GM23338 (cell line): Measurements from ENCODE around the gene GCNT1. TPM values are rescaled to one million over a fixed set of nuclear protein-coding genes. Genes with fewer than 3 reads are reported as not detected.

ENCODE experiments used
- ATAC-seq: fragments of 200-7000 bp; cut with Tn5 transposase; 3 replicates; pipeline ENCODE4 v1.9.1; 2020
- DNase-seq: peaks from one replicate; pipeline ENCODE4 v3.0.0-alpha.2; 2015; ENCODE audit warnings: low spot score
- H2AFZ ChIP-seq: fragments of 200-600 bp; sonication (generic); 2 replicates; pipeline ENCODE4 v1.8.0; 2016; ENCODE audit warnings: antibody characterized with exemption, mild to moderate bottlenecking, moderate library complexity
- H3F3A ChIP-seq: fragments of 200-600 bp; sonication (generic); replicated peaks from 2 replicates; pipeline ENCODE4 v1.8.0; 2017; ENCODE audit warnings: antibody characterized with exemption, mixed run types, low read depth
- H3K27ac ChIP-seq: fragments of 200-600 bp; sonication (generic); 2 replicates; pipeline ENCODE4 v1.6.1; 2016; ENCODE audit warnings: low read depth
- H3K27me3 ChIP-seq: fragments of 200-600 bp; sonication (generic); 2 replicates; pipeline ENCODE4 v1.8.0; 2016; ENCODE audit warnings: mild to moderate bottlenecking, mixed run types, moderate library complexity; ENCODE audit not compliant: insufficient read depth
- H3K36me3 ChIP-seq: fragments of 200-600 bp; sonication (generic); 2 replicates; pipeline ENCODE4 v1.8.0; 2016; ENCODE audit warnings: mild to moderate bottlenecking; ENCODE audit not compliant: insufficient read depth
- H3K4me1 ChIP-seq: fragments of 200-600 bp; sonication (generic); 2 replicates; pipeline ENCODE4 v1.8.0; 2016; ENCODE audit warnings: mild to moderate bottlenecking, moderate library complexity; ENCODE audit not compliant: insufficient read depth
- H3K4me2 ChIP-seq: fragments of 200-600 bp; sonication (generic); 2 replicates; pipeline ENCODE4 v1.7.1; 2017; ENCODE audit warnings: mixed run types
- H3K4me3 ChIP-seq: fragments of 200-600 bp; sonication (generic); 2 replicates; pipeline ENCODE4 v1.6.1; 2016; ENCODE audit warnings: mixed run types
- H3K79me2 ChIP-seq: fragments of 200-600 bp; sonication (generic); replicated peaks from 2 replicates; pipeline ENCODE4 v1.8.0; 2017; ENCODE audit warnings: mild to moderate bottlenecking; ENCODE audit not compliant: insufficient read depth
- H3K9me2 ChIP-seq: fragments of 200-600 bp; sonication (generic); 2 replicates; pipeline ENCODE4 v1.8.0; 2017; ENCODE audit not compliant: insufficient read depth
- H4K20me1 ChIP-seq: fragments of 200-600 bp; sonication (generic); replicated peaks from 2 replicates; pipeline ENCODE4 v1.8.0; 2017; ENCODE audit warnings: mild to moderate bottlenecking; ENCODE audit not compliant: insufficient read depth
- H3K27ac Mint-ChIP-seq: 2 replicates; pipeline ENCODE4 v1.8.0; 2020; ENCODE audit warnings: inconsistent platforms, mild to moderate bottlenecking, moderate library complexity, mixed read lengths
- H3K27me3 Mint-ChIP-seq: 3 replicates; pipeline ENCODE4 v1.8.0; 2022; ENCODE audit warnings: low read depth, mild to moderate bottlenecking, moderate library complexity, mixed read lengths, inconsistent platforms; ENCODE audit not compliant: insufficient read depth, poor library complexity
- H3K36me3 Mint-ChIP-seq: 3 replicates; pipeline ENCODE4 v1.8.0; 2021; ENCODE audit warnings: low read depth, mild to moderate bottlenecking, inconsistent platforms, moderate library complexity, mixed read lengths
- H3K4me1 Mint-ChIP-seq: 3 replicates; pipeline ENCODE4 v1.8.0; 2020; ENCODE audit warnings: mild to moderate bottlenecking, inconsistent platforms, mixed read lengths
- H3K4me3 Mint-ChIP-seq: 3 replicates; pipeline ENCODE4 v1.8.0; 2021; ENCODE audit warnings: moderate library complexity, mild to moderate bottlenecking, inconsistent platforms, mixed read lengths
- H3K9me3 Mint-ChIP-seq: 3 replicates; pipeline ENCODE4 v1.8.0; 2020; ENCODE audit warnings: moderate library complexity, mild to moderate bottlenecking, inconsistent platforms, mixed read lengths
- CREB1 ChIP-seq: fragments of 250-450 bp; sonication (Bioruptor Pico); IDR thresholded peaks from 2 replicates; pipeline ENCODE4 v1.5.0; 2020; ENCODE audit warnings: low read depth, mild to moderate bottlenecking, moderate library complexity
- CTCF ChIP-seq, 2 experiments: fragments of 200-600 bp in 1 of 2; sonication (generic) in 1 of 2; conservative IDR thresholded peaks; 2 replicates each; pipeline versions ENCODE4 v1.5.1 to v1.6.1; 2016 to 2017; ENCODE audit warnings: antibody characterized with exemption in 2 of 2, low read depth in 2 of 2, mild to moderate bottlenecking in 2 of 2, moderate library complexity in 1 of 2
- ETS1 ChIP-seq: IDR thresholded peaks from 2 replicates; pipeline ENCODE4 v1.6.1; 2016; ENCODE audit warnings: antibody characterized with exemption
- EZH2 ChIP-seq: fragments of 200-600 bp; sonication (generic); IDR thresholded peaks from one replicate; pipeline ENCODE4 v1.8.0; 2017; ENCODE audit warnings: antibody characterized with exemption, mild to moderate bottlenecking, low read depth; ENCODE audit not compliant: unreplicated experiment
- EZH2phosphoT487 ChIP-seq: fragments of 200-600 bp; sonication (generic); IDR thresholded peaks from one replicate; pipeline ENCODE4 v1.8.1; 2018; ENCODE audit warnings: antibody characterized with exemption; ENCODE audit not compliant: unreplicated experiment
- JUNB ChIP-seq: IDR thresholded peaks from one replicate; pipeline ENCODE4 v1.6.1; 2016; ENCODE audit warnings: antibody characterized with exemption; ENCODE audit not compliant: unreplicated experiment
- NANOG ChIP-seq: IDR thresholded peaks from 2 replicates; pipeline ENCODE4 v1.6.1; 2016; ENCODE audit warnings: antibody characterized with exemption, borderline replicate concordance
- POLR2AphosphoS5 ChIP-seq: IDR thresholded peaks from 2 replicates; pipeline ENCODE4 v1.6.1; 2016; ENCODE audit warnings: antibody characterized with exemption, low read depth
- REST ChIP-seq: IDR thresholded peaks from one replicate; pipeline ENCODE4 v1.6.1; 2018; ENCODE audit warnings: antibody characterized with exemption; ENCODE audit not compliant: unreplicated experiment
- STAT1 ChIP-seq: IDR thresholded peaks from one replicate; pipeline ENCODE4 v1.6.1; 2016; ENCODE audit warnings: antibody characterized with exemption; ENCODE audit not compliant: unreplicated experiment
- ZNF114 ChIP-seq: fragments of 250-450 bp; sonication (Bioruptor Pico); IDR thresholded peaks from 2 replicates; pipeline ENCODE4 v1.5.0; 2020; ENCODE audit warnings: mild to moderate bottlenecking, moderate library complexity
- ZNF331 ChIP-seq: fragments of 250-450 bp; sonication (Bioruptor Pico); IDR thresholded peaks from 2 replicates; pipeline ENCODE4 v1.5.0; 2020; ENCODE audit warnings: low read depth, mild to moderate bottlenecking, moderate library complexity
- ZNF462 ChIP-seq: fragments of 250-450 bp; sonication (Bioruptor Pico); IDR thresholded peaks from 2 replicates; pipeline ENCODE4 v1.5.0; 2020; ENCODE audit warnings: mild to moderate bottlenecking, moderate library complexity
- polyA plus RNA-seq: library from polyadenylated mRNA; unstranded; fragments of >200 nt; fragmentation: Nextera tagmentation; extraction: Ambion mirVana; gene quantifications from 2 replicates; pipeline ENCODE4 v1.2.1, GENCODE V29; 2016
- total RNA-seq: library from RNA; depleted of rRNA; stranded (reverse); fragments of >200 nt; shearing (Covaris generic); gene quantifications from 2 replicates; pipeline ENCODE4 v1.2.3, GENCODE V29; 2014

The GCNT1 gene
- total and polyA plus RNA-seq, 2 experiments from 2014 or later, result 4.2 to 11.4 TPM

GRCh38 chr9:76451234-76451633 lies 7.7 kb upstream of the GCNT1 start (continued):
- TF ChIP-seq POLR2AphosphoS5, result no peak
- no peak for TF ChIP-seq NANOG
- TF ChIP-seq REST, result no peak
- TF ChIP-seq ZNF114, result no peak
- TF ChIP-seq CTCF (conservative IDR thresholded peaks at IDR 0.05; ENCODE audit: low read depth in 2 of 2), result no peak
- no peak for TF ChIP-seq ZNF331 (CRISPR knock-in tag)
- TF ChIP-seq EZH2phosphoT487, result no peak

- Histone ChIP-seq H3K36me3 (no peaks in the 10 kb centered on the region), H3K4me2 (no peak overlapping the region), H3K9me2 (no peaks in the 10 kb centered on the region), H3K79me2 (no peaks in the 10 kb centered on the region), H3K27ac (no peak overlapping the region), H3K4me3 (no peak overlapping the region), H3K4me1 (peaks cover 14% of the 10 kb centered on the region), H4K20me1 (no peaks in the 10 kb centered on the region), H3K27me3 (no peaks in the 10 kb centered on the region), H3F3A (no peaks in the 10 kb centered on the region), H2AFZ (no peak overlapping the region)
- ATAC-seq (peak; percentile 76), DNase-seq (peak; percentile 36)
- H3K4me3 Mint-ChIP-seq, result no peak overlapping the region
- H3K27ac Mint-ChIP-seq, result no peak overlapping the region
- H3K4me1 Mint-ChIP-seq, result peaks cover 24% of the 10 kb centered on the region
- peaks cover 5% of the 10 kb centered on the region for H3K36me3 Mint-ChIP-seq
- H3K9me3 Mint-ChIP-seq, result peaks cover 12% of the 10 kb centered on the region
- H3K27me3 Mint-ChIP-seq, result peaks cover 3% of the 10 kb centered on the region
- TF ChIP-seq JUNB (no peak), ZNF462 (no peak), CREB1 (CRISPR knock-in tag) (no peak), ZNF114 (no peak), NANOG (no peak), EZH2phosphoT487 (no peak), ETS1 (no peak), STAT1 (no peak), POLR2AphosphoS5 (no peak), EZH2 (no peak)
These were observed 6.1 kb upstream of the GCNT1 start for GRCh38 chr9:76452839-76453238.
